DOHH2 (cell line): ENCODE results near the gene HMX3.

Experiments used
- H3F3A ChIP-seq: fragments of 200-600 bp; sonication (generic), shearing (Covaris generic); 2 replicates; pipeline ENCODE4 v1.6.0; 2016; ENCODE audit warnings: antibody characterized with exemption, mild to moderate bottlenecking; ENCODE audit not compliant: control insufficient read depth, insufficient read depth
- H3K27ac ChIP-seq: fragments of 200-600 bp; sonication (generic); 2 replicates; pipeline ENCODE4 v1.5.1; 2014; ENCODE audit warnings: low read depth, mild to moderate bottlenecking, low read length, moderate library complexity
- H3K27me3 ChIP-seq: fragments of 200-600 bp; sonication (generic); 2 replicates; pipeline ENCODE4 v1.6.1; 2014; ENCODE audit warnings: mild to moderate bottlenecking, low read length, mixed read lengths; ENCODE audit not compliant: control insufficient read depth
- H3K36me3 ChIP-seq: fragments of 200-600 bp; sonication (generic); 2 replicates; pipeline ENCODE4 v1.6.1; 2014; ENCODE audit warnings: mild to moderate bottlenecking, low read length, moderate library complexity, mixed read lengths; ENCODE audit not compliant: control insufficient read depth
- H3K4me1 ChIP-seq: fragments of 200-600 bp; sonication (generic); 2 replicates; pipeline ENCODE4 v1.6.1; 2014; ENCODE audit warnings: mild to moderate bottlenecking, low read length, mixed read lengths; ENCODE audit not compliant: control insufficient read depth
- H3K4me2 ChIP-seq: fragments of 200-600 bp; sonication (generic); 2 replicates; pipeline ENCODE4 v1.6.0; 2014; ENCODE audit warnings: mild to moderate bottlenecking, low read length, moderate library complexity
- H3K4me3 ChIP-seq: fragments of 200-600 bp; sonication (generic); 2 replicates; pipeline ENCODE4 v1.5.1; 2014; ENCODE audit warnings: mild to moderate bottlenecking, low read length, mixed read lengths
- H3K79me2 ChIP-seq: fragments of 200-600 bp; sonication (generic); 2 replicates; pipeline ENCODE4 v1.6.1; 2014; ENCODE audit warnings: mild to moderate bottlenecking, low read length, mixed read lengths; ENCODE audit not compliant: control insufficient read depth
- H3K9me2 ChIP-seq: fragments of 200-600 bp; sonication (generic); replicated peaks from 2 replicates; pipeline ENCODE4 v1.6.1; 2014; ENCODE audit warnings: mild to moderate bottlenecking, low read length, mixed read lengths; ENCODE audit not compliant: control insufficient read depth
- H3K9me3 ChIP-seq: fragments of 200-600 bp; sonication (generic); 2 replicates; pipeline ENCODE4 v1.6.1; 2014; ENCODE audit warnings: antibody characterized with exemption, low read length, mixed read lengths; ENCODE audit not compliant: control insufficient read depth, insufficient read depth
- H4K20me1 ChIP-seq: fragments of 200-600 bp; sonication (generic); 2 replicates; pipeline ENCODE4 v1.6.0; 2014; ENCODE audit warnings: low read depth, mild to moderate bottlenecking, antibody characterized with exemption, low read length, moderate library complexity; ENCODE audit not compliant: control insufficient read depth, insufficient read depth
- EZH2phosphoT487 ChIP-seq: fragments of 200-600 bp; sonication (generic); IDR thresholded peaks from 2 replicates; pipeline ENCODE4 v1.6.1; 2017; ENCODE audit warnings: borderline replicate concordance, mild to moderate bottlenecking, antibody characterized with exemption, low read length, moderate library complexity, mixed read lengths
- TF ChIP-seq, protein P1 (sequence below): fragments of 200-600 bp; sonication (generic); IDR thresholded peaks from one replicate; pipeline ENCODE4 v1.5.1; 2014; ENCODE audit warnings: antibody characterized with exemption, mild to moderate bottlenecking, low read depth, low read length; ENCODE audit not compliant: poor library complexity, severe bottlenecking

HMX3 gene

DNA sequence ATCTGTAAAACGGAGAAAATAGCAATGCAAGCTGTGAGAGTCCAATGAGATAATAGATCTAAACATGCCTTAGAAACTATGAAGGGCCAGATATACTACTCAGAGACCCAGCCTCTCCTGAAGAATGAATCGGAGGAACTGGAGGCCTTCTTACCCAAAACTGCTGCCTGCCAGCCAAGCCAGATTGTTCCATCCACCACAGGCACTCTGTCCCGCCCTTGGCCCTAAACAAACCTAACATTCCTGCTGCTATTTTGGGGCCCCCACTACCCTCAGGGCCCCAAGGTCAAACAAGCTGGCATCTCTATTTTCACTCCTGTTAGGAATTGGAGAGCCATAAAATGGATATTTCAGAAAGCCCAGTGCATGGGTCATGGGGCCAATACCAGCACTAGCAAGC lies 48.0 kb upstream of the HMX3 start:
- Histone ChIP-seq H3K27ac (no peak overlapping the region), H3K9me2 (no peaks in the 10 kb centered on the region), H3K27me3 (no peaks in the 10 kb centered on the region), H3K9me3 (no peaks in the 10 kb centered on the region), H3K4me3 (no peak overlapping the region), H3K36me3 (no peaks in the 10 kb centered on the region), H4K20me1 (no peaks in the 10 kb centered on the region), H3K4me1 (no peaks in the 10 kb centered on the region), H3K79me2 (no peaks in the 10 kb centered on the region), H3K4me2 (no peak overlapping the region), H3F3A (no peaks in the 10 kb centered on the region)
- TF ChIP-seq, protein P1, sequence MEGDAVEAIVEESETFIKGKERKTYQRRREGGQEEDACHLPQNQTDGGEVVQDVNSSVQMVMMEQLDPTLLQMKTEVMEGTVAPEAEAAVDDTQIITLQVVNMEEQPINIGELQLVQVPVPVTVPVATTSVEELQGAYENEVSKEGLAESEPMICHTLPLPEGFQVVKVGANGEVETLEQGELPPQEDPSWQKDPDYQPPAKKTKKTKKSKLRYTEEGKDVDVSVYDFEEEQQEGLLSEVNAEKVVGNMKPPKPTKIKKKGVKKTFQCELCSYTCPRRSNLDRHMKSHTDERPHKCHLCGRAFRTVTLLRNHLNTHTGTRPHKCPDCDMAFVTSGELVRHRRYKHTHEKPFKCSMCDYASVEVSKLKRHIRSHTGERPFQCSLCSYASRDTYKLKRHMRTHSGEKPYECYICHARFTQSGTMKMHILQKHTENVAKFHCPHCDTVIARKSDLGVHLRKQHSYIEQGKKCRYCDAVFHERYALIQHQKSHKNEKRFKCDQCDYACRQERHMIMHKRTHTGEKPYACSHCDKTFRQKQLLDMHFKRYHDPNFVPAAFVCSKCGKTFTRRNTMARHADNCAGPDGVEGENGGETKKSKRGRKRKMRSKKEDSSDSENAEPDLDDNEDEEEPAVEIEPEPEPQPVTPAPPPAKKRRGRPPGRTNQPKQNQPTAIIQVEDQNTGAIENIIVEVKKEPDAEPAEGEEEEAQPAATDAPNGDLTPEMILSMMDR: no peak
- no peak for TF ChIP-seq EZH2phosphoT487

DNA sequence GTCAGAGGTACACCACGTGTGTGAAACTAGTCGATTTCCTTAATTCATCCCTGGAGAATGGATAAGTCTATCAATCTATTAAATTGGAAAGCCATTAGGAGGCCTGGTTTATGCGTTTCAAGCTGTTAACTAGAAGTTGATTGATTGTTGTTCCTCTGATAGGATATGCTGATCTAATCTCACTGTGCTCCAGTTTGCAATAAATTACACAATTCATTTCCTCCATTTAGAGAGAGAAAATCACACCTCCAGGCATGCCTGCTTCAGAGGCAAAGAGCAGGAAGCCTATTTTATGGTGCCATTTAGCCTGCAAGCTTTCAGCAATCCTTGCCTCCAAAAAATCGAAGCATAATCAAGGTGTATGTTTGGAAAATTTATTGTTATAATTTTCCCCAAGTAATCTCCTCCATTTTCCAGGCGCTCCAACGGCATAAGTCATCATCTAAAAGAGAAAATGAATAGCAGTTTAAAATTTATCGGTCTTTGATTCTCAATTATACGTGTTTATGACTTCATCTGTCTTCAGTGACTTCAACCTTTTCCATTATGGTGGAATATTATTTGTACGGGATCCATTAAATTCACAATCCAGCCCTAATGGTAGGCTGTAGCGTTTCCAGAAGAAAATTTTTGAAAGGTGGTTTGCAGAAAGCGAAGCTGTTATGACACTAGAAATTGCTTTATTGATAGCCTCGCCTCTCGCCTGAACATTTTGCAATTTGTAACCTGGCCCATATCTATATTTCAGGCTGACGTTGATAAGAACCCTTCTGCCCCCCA lies 42.9 kb upstream of the HMX3 start:
- no peaks in the 10 kb centered on the region for H3K9me3 ChIP-seq
- H3K27ac ChIP-seq: no peak overlapping the region
- TF ChIP-seq EZH2phosphoT487: no peak
- H3K4me1 ChIP-seq: no peaks in the 10 kb centered on the region
- H3K9me2 ChIP-seq: no peaks in the 10 kb centered on the region
- no peaks in the 10 kb centered on the region for H3K79me2 ChIP-seq
- no peak overlapping the region for H3K4me2 ChIP-seq
- no peaks in the 10 kb centered on the region for H3F3A ChIP-seq
- no peaks in the 10 kb centered on the region for H4K20me1 ChIP-seq
- no peaks in the 10 kb centered on the region for H3K36me3 ChIP-seq
- H3K27me3 ChIP-seq: no peaks in the 10 kb centered on the region
- no peak overlapping the region for H3K4me3 ChIP-seq

DNA sequence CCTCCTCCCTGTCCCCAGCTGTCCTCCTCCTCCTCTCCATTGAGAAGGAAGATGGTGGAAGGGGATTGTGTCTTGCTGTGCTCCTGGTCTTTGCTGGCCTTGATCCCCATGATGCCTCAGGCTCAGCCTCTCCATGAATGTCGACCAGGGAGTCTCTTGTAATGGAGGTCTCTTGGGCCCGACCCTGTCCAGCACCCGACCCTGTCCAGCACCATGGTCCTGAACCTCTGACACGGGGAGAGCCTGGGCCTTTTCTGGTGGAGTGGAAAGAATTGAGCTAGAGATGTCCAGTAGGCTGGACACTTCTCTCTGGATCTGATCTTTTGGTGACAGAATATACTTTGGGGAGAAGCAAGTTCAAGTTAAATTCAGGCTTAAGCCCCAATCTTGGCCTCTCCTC lies 42.3 kb upstream of the HMX3 start:
- no peaks in the 10 kb centered on the region for H3F3A ChIP-seq
- H3K27me3 ChIP-seq: no peaks in the 10 kb centered on the region
- H3K4me1 ChIP-seq: no peaks in the 10 kb centered on the region
- TF ChIP-seq, protein P1: no peak
- no peak for TF ChIP-seq EZH2phosphoT487
- no peak overlapping the region for H3K4me3 ChIP-seq
- no peak overlapping the region for H3K4me2 ChIP-seq
- no peaks in the 10 kb centered on the region for H3K9me2 ChIP-seq
- no peaks in the 10 kb centered on the region for H4K20me1 ChIP-seq
- H3K36me3 ChIP-seq: no peaks in the 10 kb centered on the region
- H3K79me2 ChIP-seq: no peaks in the 10 kb centered on the region
- no peak overlapping the region for H3K27ac ChIP-seq
- no peaks in the 10 kb centered on the region for H3K9me3 ChIP-seq

DNA sequence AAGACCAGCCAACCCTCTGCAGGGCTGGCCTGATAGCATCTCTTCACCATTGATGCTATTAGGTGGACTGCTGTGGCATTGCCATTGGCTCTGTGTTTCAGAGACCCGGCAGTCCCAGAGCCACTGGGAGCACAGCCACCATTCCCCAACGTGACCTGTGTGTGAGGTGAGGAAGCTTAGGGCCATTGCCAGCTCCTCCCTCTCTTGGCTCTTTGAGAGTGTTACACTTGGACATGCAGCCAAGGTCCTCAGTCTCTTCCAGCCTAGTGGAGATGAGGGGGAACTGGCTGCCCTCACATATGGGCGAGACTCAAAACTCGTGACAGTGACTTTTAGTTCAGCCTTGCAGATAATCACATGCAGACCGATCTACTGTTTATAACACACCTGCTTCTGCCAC lies 39.3 kb upstream of the HMX3 start:
- Histone ChIP-seq H3K4me3 (no peak overlapping the region), H3K27ac (no peak overlapping the region), H3K4me1 (no peaks in the 10 kb centered on the region), H4K20me1 (no peaks in the 10 kb centered on the region), H3K9me2 (no peaks in the 10 kb centered on the region), H3K4me2 (no peak overlapping the region), H3K79me2 (no peaks in the 10 kb centered on the region), H3K9me3 (no peaks in the 10 kb centered on the region), H3K27me3 (no peaks in the 10 kb centered on the region), H3F3A (no peaks in the 10 kb centered on the region), H3K36me3 (no peaks in the 10 kb centered on the region)
- TF ChIP-seq, protein P1: no peak
- TF ChIP-seq EZH2phosphoT487: no peak
